OCI-LY3 (cell line): Measurements from ENCODE around the gene PXK.

ENCODE experiments used
- EZH2phosphoT487 ChIP-seq: fragments of 200-600 bp; shearing (Covaris generic); IDR thresholded peaks from 2 replicates; pipeline ENCODE4 v1.6.1; 2018; ENCODE audit warnings: antibody characterized with exemption, mixed run types, low read depth
- TF ChIP-seq, protein P1 (sequence below): fragments of 200-600, 300-600 bp; sonication (generic); IDR thresholded peaks from 2 replicates; pipeline ENCODE4 v1.5.1; 2014; ENCODE audit warnings: antibody characterized with exemption, low read length, low read depth

DNA sequence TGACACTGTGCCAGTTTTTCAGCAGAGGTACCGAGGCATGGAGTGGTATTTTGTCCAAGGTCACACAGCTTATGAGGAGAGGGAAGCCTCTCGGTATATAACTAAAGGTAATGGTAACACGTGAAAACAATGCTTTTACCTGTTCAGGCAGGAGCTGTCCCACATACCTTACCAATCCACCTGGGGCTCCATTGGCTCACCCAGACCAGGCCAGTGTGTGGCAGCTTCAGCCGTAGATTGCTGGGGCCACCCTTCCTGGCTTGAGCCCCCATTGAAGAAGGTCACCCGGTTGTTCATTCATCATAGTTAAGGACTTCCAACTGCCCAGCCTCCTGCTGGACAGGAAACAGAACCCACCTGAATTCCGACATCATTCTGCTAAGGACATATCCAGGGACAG, 35.8 kb upstream of the PXK start:
- TF ChIP-seq EZH2phosphoT487: no peak
- TF ChIP-seq, protein P1, sequence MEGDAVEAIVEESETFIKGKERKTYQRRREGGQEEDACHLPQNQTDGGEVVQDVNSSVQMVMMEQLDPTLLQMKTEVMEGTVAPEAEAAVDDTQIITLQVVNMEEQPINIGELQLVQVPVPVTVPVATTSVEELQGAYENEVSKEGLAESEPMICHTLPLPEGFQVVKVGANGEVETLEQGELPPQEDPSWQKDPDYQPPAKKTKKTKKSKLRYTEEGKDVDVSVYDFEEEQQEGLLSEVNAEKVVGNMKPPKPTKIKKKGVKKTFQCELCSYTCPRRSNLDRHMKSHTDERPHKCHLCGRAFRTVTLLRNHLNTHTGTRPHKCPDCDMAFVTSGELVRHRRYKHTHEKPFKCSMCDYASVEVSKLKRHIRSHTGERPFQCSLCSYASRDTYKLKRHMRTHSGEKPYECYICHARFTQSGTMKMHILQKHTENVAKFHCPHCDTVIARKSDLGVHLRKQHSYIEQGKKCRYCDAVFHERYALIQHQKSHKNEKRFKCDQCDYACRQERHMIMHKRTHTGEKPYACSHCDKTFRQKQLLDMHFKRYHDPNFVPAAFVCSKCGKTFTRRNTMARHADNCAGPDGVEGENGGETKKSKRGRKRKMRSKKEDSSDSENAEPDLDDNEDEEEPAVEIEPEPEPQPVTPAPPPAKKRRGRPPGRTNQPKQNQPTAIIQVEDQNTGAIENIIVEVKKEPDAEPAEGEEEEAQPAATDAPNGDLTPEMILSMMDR: no peak
